ENCODE measurements around the gene PWWP2B.

DNA sequence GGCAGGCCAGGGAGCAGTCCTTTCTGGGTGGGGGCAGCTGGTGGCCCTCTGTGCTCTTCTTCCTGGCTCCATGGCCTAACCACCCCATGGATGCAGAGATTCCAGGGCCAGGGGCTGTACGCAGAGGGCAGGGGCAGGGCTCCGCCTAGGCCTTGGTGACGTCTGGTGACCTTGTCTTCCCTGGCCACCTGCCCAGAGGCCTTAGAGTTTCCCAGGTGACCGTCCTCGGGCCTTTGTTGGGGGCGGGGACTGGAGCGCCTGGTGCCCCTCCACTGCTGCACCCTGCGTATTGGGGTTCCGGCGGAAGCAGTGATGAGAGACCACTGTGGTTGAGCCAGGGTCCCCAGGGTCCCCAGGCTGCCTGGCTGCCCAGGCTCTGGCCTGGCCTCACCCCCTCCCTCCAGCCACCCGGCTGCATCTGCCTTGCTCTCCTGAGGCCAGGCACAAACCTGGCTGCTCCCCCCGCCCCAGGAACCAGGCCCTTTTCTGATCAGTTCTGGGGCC lies 10.3 kb downstream of the PWWP2B start:
- TF ChIP-seq EGR1 (IDR thresholded peaks at IDR 0.05; ENCODE audit: borderline replicate concordance, low read depth, low read length) (no peak), ZNF274 (IDR thresholded peaks at IDR 0.05; ENCODE audit: borderline replicate concordance, extremely low read depth, low read length) (no peak), YY1 (IDR thresholded peaks at IDR 0.05; ENCODE audit: low read depth, low read length) (no peak), CEBPB (IDR thresholded peaks at IDR 0.05; ENCODE audit: low read depth, low read length) (no peak), KDM5A (IDR thresholded peaks at IDR 0.05; ENCODE audit: low read length) (no peak), POLR2A (IDR thresholded peaks at IDR 0.05; ENCODE audit: control extremely low read depth in 1 of 2, low read depth in 2 of 2, low read length in 2 of 2) (no peak), SP1 (IDR thresholded peaks at IDR 0.05; ENCODE audit: low read depth, low read length) (no peak), CREB1 (IDR thresholded peaks at IDR 0.05) (no peak), POU5F1 (IDR thresholded peaks at IDR 0.05; ENCODE audit: low read depth, low read length) (no peak), RAD21 (IDR thresholded peaks at IDR 0.05 in 1 of 2, conservative IDR thresholded peaks at IDR 0.05 in 1 of 2; ENCODE audit: low read depth in 2 of 2, low read length in 2 of 2) (no peak)
- TF ChIP-seq, protein P1, sequence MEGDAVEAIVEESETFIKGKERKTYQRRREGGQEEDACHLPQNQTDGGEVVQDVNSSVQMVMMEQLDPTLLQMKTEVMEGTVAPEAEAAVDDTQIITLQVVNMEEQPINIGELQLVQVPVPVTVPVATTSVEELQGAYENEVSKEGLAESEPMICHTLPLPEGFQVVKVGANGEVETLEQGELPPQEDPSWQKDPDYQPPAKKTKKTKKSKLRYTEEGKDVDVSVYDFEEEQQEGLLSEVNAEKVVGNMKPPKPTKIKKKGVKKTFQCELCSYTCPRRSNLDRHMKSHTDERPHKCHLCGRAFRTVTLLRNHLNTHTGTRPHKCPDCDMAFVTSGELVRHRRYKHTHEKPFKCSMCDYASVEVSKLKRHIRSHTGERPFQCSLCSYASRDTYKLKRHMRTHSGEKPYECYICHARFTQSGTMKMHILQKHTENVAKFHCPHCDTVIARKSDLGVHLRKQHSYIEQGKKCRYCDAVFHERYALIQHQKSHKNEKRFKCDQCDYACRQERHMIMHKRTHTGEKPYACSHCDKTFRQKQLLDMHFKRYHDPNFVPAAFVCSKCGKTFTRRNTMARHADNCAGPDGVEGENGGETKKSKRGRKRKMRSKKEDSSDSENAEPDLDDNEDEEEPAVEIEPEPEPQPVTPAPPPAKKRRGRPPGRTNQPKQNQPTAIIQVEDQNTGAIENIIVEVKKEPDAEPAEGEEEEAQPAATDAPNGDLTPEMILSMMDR (IDR thresholded peaks at IDR 0.05; ENCODE audit: control extremely low read depth in 1 of 3, insufficient read depth in 1 of 3, low read depth in 1 of 3, low read length in 3 of 3): no peak
- TF ChIP-seq, protein P2, sequence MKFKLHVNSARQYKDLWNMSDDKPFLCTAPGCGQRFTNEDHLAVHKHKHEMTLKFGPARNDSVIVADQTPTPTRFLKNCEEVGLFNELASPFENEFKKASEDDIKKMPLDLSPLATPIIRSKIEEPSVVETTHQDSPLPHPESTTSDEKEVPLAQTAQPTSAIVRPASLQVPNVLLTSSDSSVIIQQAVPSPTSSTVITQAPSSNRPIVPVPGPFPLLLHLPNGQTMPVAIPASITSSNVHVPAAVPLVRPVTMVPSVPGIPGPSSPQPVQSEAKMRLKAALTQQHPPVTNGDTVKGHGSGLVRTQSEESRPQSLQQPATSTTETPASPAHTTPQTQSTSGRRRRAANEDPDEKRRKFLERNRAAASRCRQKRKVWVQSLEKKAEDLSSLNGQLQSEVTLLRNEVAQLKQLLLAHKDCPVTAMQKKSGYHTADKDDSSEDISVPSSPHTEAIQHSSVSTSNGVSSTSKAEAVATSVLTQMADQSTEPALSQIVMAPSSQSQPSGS (IDR thresholded peaks at IDR 0.05; ENCODE audit: low read length): no peak

Measured in H1 (cell line).